Lower leg skin (tissue), 4 donors: ENCODE results near the gene PCDHGA8. TPM values are rescaled to one million over a fixed set of nuclear protein-coding genes. Genes with fewer than 3 reads are reported as not detected.
"Not testable (repeated sequence)": the region's sequence is repeated elsewhere in the genome, so short reads cannot be mapped to it uniquely, and the experiment has no call there.

ENCODE experiments used
- DNase-seq, 2 donors: peaks; one replicate each; pipeline ENCODE4 v3.0.0-alpha.2; 2019; ENCODE audit warnings: low spot score in 2 of 2
- H3K4me3 ChIP-seq: fragments of 200-600 bp; sonication (generic); 2 replicates; pipeline ENCODE4 v1.5.1; 2017; ENCODE audit warnings: mild to moderate bottlenecking, low read depth; ENCODE audit not compliant: poor library complexity, severe bottlenecking
- POLR2A ChIP-seq, 2 donors: fragments of 450-650 bp; IDR thresholded peaks; one replicate each; pipeline ENCODE4 v1.6.1; 2016 to 2017; ENCODE audit warnings: antibody characterized with exemption in 2 of 2, mild to moderate bottlenecking in 1 of 2, moderate library complexity in 1 of 2
- WGBS, 2 donors: methylation state at CpG; one replicate each; pipeline ENCODE4 v1.1.5; 2018; 5-methylcytosine and 5-hydroxymethylcytosine counted together
- intact Hi-C: fragments of 100-400 bp; cut with DNase I; formaldehyde crosslinking; loops from one replicate; pipeline ENCODE4 v1.15.0; 2023; ENCODE audit warnings: low total_unique reads
- total RNA-seq, 4 donors: library from RNA; depleted of rRNA; stranded (reverse); fragments of >200 nt; gene quantifications; one replicate each; pipeline ENCODE4 v1.1.0, GENCODE V29; 2016
- TF ChIP-seq, protein P1 (sequence below), 3 donors: fragments of 450-650 bp; IDR thresholded peaks; one replicate each; pipeline ENCODE4 v1.5.1; 2016; ENCODE audit warnings: antibody characterized with exemption in 3 of 3, mild to moderate bottlenecking in 3 of 3, moderate library complexity in 2 of 3

Gene PCDHGA8
- total RNA-seq, result 1 to 10 TPM in 3 of 4 donors, under 1 TPM in 1; 0.97 to 2.2 (median 1.6) TPM

DNA sequence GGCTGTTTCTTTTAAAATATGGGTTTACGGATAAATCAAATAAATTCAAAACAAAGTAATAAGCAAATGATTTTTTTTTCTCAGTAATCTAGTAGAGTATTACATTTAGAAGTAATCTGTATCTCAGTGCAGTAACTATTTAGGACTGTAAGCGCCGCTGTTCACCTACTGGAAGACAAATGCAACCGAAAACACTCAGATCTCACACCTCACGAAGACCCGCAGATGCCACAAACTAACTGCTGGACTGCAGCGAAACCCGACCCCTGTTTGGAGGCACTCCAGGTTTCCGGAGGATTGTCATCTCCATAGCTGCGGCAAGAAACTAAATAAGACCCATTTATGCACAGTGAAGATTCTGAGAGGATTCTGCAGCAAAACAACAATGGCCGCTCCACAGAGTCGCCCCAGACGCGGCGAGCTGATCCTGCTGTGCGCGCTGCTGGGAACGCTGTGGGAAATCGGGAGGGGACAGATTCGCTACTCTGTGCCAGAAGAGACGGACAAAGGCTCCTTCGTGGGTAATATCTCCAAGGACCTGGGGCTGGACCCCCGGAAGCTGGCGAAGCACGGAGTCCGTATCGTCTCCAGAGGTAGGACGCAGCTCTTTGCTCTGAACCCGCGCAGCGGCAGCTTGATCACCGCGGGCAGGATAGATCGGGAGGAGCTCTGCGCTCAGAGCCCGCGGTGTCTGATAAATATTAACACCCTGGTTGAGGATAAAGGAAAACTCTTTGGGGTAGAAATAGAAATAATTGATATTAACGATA is at the start of gene PCDHGA8:
PCDHGA8 (plus strand) TSS at position 205 of the 770 bp plus-strand sequence; CDS start at position 386, 181 bp downstream.
- no peak for TF ChIP-seq POLR2A (IDR thresholded peaks at IDR 0.05)
- TF ChIP-seq, protein P1, sequence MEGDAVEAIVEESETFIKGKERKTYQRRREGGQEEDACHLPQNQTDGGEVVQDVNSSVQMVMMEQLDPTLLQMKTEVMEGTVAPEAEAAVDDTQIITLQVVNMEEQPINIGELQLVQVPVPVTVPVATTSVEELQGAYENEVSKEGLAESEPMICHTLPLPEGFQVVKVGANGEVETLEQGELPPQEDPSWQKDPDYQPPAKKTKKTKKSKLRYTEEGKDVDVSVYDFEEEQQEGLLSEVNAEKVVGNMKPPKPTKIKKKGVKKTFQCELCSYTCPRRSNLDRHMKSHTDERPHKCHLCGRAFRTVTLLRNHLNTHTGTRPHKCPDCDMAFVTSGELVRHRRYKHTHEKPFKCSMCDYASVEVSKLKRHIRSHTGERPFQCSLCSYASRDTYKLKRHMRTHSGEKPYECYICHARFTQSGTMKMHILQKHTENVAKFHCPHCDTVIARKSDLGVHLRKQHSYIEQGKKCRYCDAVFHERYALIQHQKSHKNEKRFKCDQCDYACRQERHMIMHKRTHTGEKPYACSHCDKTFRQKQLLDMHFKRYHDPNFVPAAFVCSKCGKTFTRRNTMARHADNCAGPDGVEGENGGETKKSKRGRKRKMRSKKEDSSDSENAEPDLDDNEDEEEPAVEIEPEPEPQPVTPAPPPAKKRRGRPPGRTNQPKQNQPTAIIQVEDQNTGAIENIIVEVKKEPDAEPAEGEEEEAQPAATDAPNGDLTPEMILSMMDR (IDR thresholded peaks at IDR 0.05), result no peak
- H3K4me3 ChIP-seq, result no peak within 1 kb of the TSS
- intact Hi-C loops, result no loop called here
- WGBS, 2 donors, result 27 to 34% methylated on average over 38 of the region's 38 CpGs
- DNase-seq, result no peak

DNA sequence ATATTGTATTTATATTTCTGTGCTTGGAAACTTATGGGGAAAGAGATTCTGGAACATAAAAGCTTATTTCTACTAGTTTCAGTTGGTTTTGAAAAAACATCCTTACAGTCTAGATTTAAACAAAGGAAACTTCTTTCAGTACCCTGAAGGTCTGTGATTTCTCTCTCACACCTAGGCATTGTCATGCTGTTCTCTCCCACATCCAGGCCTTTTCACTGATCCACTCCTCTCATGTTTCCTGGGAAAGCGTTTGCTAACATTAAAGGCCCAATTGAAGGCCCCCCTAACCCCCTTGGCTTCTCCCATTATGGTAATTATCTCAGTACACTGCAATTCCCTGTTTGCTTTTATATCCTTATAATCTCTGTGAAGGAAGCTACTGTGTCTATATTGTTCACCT is 49.7 kb upstream of the PCDHGA8 start:
- TF ChIP-seq POLR2A (IDR thresholded peaks at IDR 0.05), result no peak
- TF ChIP-seq, protein P1 (IDR thresholded peaks at IDR 0.05), result no peak
- WGBS, 2 donors, result 18 to 22% methylated on average over 1 of the region's 1 CpG
- intact Hi-C loops, result no loop called here
- DNase-seq, result no peak
- H3K4me3 ChIP-seq, result no peak overlapping the region

DNA sequence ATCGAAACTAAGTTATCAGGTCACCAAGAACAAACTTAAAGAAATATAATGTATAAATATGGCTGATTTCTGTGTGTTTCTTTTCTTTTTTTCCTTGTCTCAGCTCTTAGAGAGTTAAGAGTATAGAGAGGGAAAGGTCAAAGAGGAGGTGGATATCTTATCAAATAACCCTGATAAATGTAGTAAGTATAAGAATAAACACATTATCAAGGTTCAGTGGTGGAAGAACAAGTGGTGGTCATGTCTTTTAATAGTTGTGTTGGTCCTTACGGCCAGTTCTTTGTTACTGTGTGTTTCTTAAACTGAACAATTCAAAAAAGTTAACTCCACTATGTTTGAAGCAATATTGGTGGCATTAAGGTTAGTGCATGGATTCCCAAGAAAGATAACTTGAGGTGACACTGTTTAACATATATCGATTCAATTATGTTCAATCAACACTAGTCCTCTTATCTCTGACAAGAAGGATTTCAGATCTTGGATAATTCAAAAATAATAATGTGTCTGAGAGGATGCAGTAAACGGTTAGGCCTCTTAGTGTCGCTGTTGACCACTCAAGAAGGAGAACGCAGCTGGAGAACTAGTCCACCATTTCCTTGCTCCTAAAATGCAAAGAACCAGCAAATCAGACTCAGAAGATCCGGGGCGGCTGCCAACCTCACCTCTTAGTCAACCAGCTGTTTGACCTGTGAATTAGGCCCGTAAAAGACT is 49.0 kb upstream of the PCDHGA8 start, which contains the start of gene PCDHGA3:
PCDHGA3 (plus strand) TSS at position 588 of the 711 bp plus-strand sequence. CDS start 205 bp downstream, outside the sequence.
- 23 to 31% methylated on average over 9 of the region's 9 CpGs for WGBS, 2 donors
- no peak for DNase-seq
- intact Hi-C loops, result no loop called here
- TF ChIP-seq, protein P1 (IDR thresholded peaks at IDR 0.05), result no peak
- no peak for TF ChIP-seq POLR2A (IDR thresholded peaks at IDR 0.05)
- H3K4me3 ChIP-seq, result no peak within 1 kb of the TSS

DNA sequence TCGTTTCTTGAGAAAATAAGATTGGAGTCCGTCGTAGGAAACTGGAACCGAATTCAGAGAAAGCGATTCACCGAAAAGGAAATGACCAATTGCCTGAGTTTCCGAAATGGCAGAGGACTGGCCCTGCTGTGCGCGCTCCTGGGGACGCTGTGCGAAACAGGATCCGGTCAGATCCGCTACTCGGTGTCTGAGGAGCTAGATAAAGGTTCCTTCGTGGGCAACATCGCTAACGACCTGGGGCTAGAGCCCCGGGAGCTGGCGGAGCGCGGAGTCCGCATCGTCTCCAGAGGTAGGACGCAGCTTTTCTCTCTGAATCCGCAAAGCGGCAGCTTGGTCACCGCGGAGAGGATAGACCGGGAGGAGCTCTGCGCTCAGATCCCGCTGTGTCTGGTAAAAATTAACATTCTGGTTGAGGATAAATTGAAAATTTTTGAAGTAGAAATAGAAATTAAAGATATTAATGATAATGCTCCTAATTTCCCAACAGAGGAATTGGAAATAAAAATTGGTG is 48.4 kb upstream of the PCDHGA8 start:
- DNase-seq, result no peak
- intact Hi-C loops, result no loop called here
- WGBS, 2 donors, result 24 to 26% methylated on average over 31 of the region's 31 CpGs
- TF ChIP-seq, protein P1 (IDR thresholded peaks at IDR 0.05), result no peak
- no peak for TF ChIP-seq POLR2A (IDR thresholded peaks at IDR 0.05)
- no peak overlapping the region for H3K4me3 ChIP-seq

DNA sequence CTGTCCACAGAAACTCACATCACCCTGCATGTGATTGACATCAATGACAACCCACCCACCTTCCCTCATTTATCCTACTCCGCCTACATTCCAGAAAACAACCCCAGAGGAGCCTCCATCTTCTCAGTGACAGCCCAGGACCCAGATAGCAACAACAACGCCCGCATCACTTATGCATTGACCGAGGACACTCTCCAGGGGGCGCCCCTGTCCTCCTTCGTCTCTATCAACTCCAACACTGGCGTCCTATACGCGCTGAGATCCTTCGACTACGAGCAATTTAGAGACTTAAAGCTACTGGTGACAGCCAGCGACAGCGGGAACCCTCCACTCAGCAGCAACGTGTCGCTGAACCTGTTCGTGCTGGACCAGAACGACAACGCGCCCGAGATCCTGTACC is 47.1 kb upstream of the PCDHGA8 start:
- H3K4me3 ChIP-seq, result no peak overlapping the region
- no peak for TF ChIP-seq POLR2A (IDR thresholded peaks at IDR 0.05)
- TF ChIP-seq, protein P1 (IDR thresholded peaks at IDR 0.05), result no peak
- intact Hi-C loops, result no loop called here
- DNase-seq, result no peak
- 36% methylated on average over 20 of the region's 20 CpGs for WGBS, 2 donors

DNA sequence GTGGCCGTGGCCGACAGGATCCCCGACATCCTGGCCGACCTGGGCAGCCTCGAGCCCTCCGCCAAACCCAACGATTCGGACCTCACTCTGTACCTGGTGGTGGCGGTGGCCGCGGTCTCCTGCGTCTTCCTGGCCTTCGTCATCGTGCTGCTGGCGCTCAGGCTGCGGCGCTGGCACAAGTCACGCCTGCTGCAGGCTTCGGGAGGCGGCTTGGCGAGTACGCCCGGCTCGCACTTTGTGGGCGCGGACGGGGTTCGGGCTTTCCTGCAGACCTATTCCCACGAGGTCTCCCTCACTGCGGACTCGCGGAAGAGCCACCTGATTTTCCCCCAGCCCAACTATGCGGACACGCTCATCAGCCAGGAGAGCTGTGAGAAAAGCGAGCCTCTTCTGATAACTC is 46.4 kb upstream of the PCDHGA8 start:
- 50 to 60% methylated on average over 12 to 20 of the region's 35 CpGs for WGBS, 2 donors
- H3K4me3 ChIP-seq, intact Hi-C loops, DNase-seq: not testable (repeated sequence)
